WTC11 (cell line): ENCODE measurements around the gene HYOU1. TPM values are rescaled to one million over a fixed set of nuclear protein-coding genes. Genes with fewer than 3 reads are reported as not detected.

Source experiments
- ATAC-seq: fragments of 200-7000 bp; cut with Tn5 transposase; 2 replicates; pipeline ENCODE4 v1.10.0; 2021; ENCODE audit warnings: mild to moderate bottlenecking, moderate library complexity
- CTCF ChIA-PET: fragments of 300-600 bp; sonication (Branson Sonifier 250); formaldehyde crosslinking; loops from one replicate; lab custom pipeline; 2021; ENCODE audit warnings: antibody characterized with exemption; lab: Charles Lee
- POLR2A ChIA-PET: fragments of 350-600 bp; sonication (Branson Sonifier 250); formaldehyde crosslinking; loops from one replicate; lab custom pipeline; 2021; ENCODE audit warnings: antibody characterized with exemption; lab: Charles Lee
- DNase-seq: peaks from one replicate; pipeline ENCODE4 v3.0.0; 2021; ENCODE audit warnings: low spot score
- H3K27ac Mint-ChIP-seq: 2 replicates; pipeline ENCODE4 v1.8.0; 2021; ENCODE audit warnings: mixed read lengths
- H3K27me3 Mint-ChIP-seq: 2 replicates; pipeline ENCODE4 v1.8.0; 2021; ENCODE audit warnings: low read depth, mild to moderate bottlenecking, moderate library complexity, mixed read lengths
- H3K36me3 Mint-ChIP-seq: 2 replicates; pipeline ENCODE4 v1.8.0; 2021; ENCODE audit warnings: mixed read lengths
- H3K4me1 Mint-ChIP-seq: 2 replicates; pipeline ENCODE4 v1.8.0; 2022; ENCODE audit warnings: mixed read lengths
- H3K4me3 Mint-ChIP-seq: 2 replicates; pipeline ENCODE4 v1.8.0; 2021; ENCODE audit warnings: mild to moderate bottlenecking, moderate library complexity, mixed read lengths
- H3K9me3 Mint-ChIP-seq: 2 replicates; pipeline ENCODE4 v1.8.0; 2021; ENCODE audit warnings: mixed read lengths
- ELF4 ChIP-seq: sonication (generic); formaldehyde crosslinking; IDR thresholded peaks from 2 replicates; pipeline ENCODE4 v1.8.1; 2022; ENCODE audit warnings: low read depth, mild to moderate bottlenecking, moderate library complexity, missing genetic modification reagents
- ETV6 ChIP-seq: sonication (generic); formaldehyde crosslinking; IDR thresholded peaks from 2 replicates; pipeline ENCODE4 v1.8.1; 2022; ENCODE audit warnings: mild to moderate bottlenecking, missing genetic modification reagents
- GABPB1 ChIP-seq: sonication (generic); formaldehyde crosslinking; IDR thresholded peaks from 2 replicates; pipeline ENCODE4 v1.8.1; 2023; ENCODE audit warnings: mild to moderate bottlenecking, missing genetic modification reagents
- IRF2 ChIP-seq: sonication (generic); formaldehyde crosslinking; IDR thresholded peaks from 2 replicates; pipeline ENCODE4 v1.8.0; 2022; ENCODE audit warnings: low read depth, missing genetic modification reagents, borderline replicate concordance
- JAZF1 ChIP-seq: fragments of 250-450 bp; sonication (Bioruptor Pico); IDR thresholded peaks from 2 replicates; pipeline ENCODE4 v1.9.0; 2021; ENCODE audit warnings: moderate library complexity, mild to moderate bottlenecking, inconsistent platforms
- KAT7 ChIP-seq: sonication (generic); formaldehyde crosslinking; IDR thresholded peaks from 2 replicates; pipeline ENCODE4 v1.8.1; 2023; ENCODE audit warnings: missing genetic modification reagents, mild to moderate bottlenecking, borderline replicate concordance
- MYBL2 ChIP-seq: sonication (generic); formaldehyde crosslinking; IDR thresholded peaks from 2 replicates; pipeline ENCODE4 v1.8.1; 2023; ENCODE audit warnings: mild to moderate bottlenecking, moderate library complexity, missing genetic modification reagents
- SOX15 ChIP-seq: fragments of 250-450 bp; sonication (Bioruptor Pico); IDR thresholded peaks from 2 replicates; pipeline ENCODE4 v1.9.0; 2021; ENCODE audit warnings: mild to moderate bottlenecking
- TEAD1 ChIP-seq: sonication (generic); formaldehyde crosslinking; IDR thresholded peaks from 2 replicates; pipeline ENCODE4 v1.8.0; 2022; ENCODE audit warnings: mild to moderate bottlenecking, missing genetic modification reagents
- TEAD4 ChIP-seq: sonication (generic); formaldehyde crosslinking; IDR thresholded peaks from 2 replicates; pipeline ENCODE4 v1.8.0; 2022; ENCODE audit warnings: mild to moderate bottlenecking, missing genetic modification reagents
- TP53 ChIP-seq: sonication (generic); formaldehyde crosslinking; IDR thresholded peaks from 2 replicates; pipeline ENCODE4 v1.8.1; 2023; ENCODE audit warnings: mild to moderate bottlenecking, missing genetic modification reagents
- ZBTB21 ChIP-seq: sonication (generic); formaldehyde crosslinking; IDR thresholded peaks from 2 replicates; pipeline ENCODE4 v1.8.1; 2023; ENCODE audit warnings: mild to moderate bottlenecking, missing genetic modification reagents, borderline replicate concordance
- ZNF219 ChIP-seq: sonication (generic); formaldehyde crosslinking; IDR thresholded peaks from 2 replicates; pipeline ENCODE4 v1.8.0; 2023; ENCODE audit warnings: missing genetic modification reagents, mild to moderate bottlenecking, borderline replicate concordance
- total RNA-seq: library from RNA; stranded (reverse); gene quantifications from 3 replicates; pipeline ENCODE4 v1.2.3, GENCODE V29; 2021
- TF ChIP-seq, protein P1 (sequence below): sonication (generic); formaldehyde crosslinking; IDR thresholded peaks from 2 replicates; pipeline ENCODE4 v1.8.1; 2023; ENCODE audit warnings: mild to moderate bottlenecking, missing genetic modification reagents
- TF ChIP-seq, protein P2 (sequence below): sonication (generic); formaldehyde crosslinking; IDR thresholded peaks from 2 replicates; pipeline ENCODE4 v1.8.1; 2022; ENCODE audit warnings: mild to moderate bottlenecking, missing genetic modification reagents, moderate library complexity, borderline replicate concordance
- TF ChIP-seq, protein P3 (sequence below): sonication (generic); formaldehyde crosslinking; IDR thresholded peaks from 2 replicates; pipeline ENCODE4 v1.8.0; 2022; ENCODE audit warnings: mild to moderate bottlenecking, missing genetic modification reagents
- TF ChIP-seq, protein P4 (sequence below): fragments of 250-450 bp; sonication (Bioruptor Pico); IDR thresholded peaks from 2 replicates; pipeline ENCODE4 v1.9.0; 2021; ENCODE audit warnings: moderate library complexity, mild to moderate bottlenecking, inconsistent platforms, borderline replicate concordance
- TF ChIP-seq, protein P5 (sequence below): fragments of 250-450 bp; sonication (Bioruptor Pico); IDR thresholded peaks from 2 replicates; pipeline ENCODE4 v1.9.0; 2021; ENCODE audit warnings: mild to moderate bottlenecking
- TF ChIP-seq, protein P6 (sequence below): sonication (generic); formaldehyde crosslinking; IDR thresholded peaks from 2 replicates; pipeline ENCODE4 v1.8.1; 2023; ENCODE audit warnings: mild to moderate bottlenecking, missing genetic modification reagents, moderate library complexity
- TF ChIP-seq, protein P7 (sequence below): sonication (generic); formaldehyde crosslinking; IDR thresholded peaks from 2 replicates; pipeline ENCODE4 v1.8.0; 2023; ENCODE audit warnings: mild to moderate bottlenecking, missing genetic modification reagents

HYOU1 gene
- total RNA-seq, 1 experiment from 2014 or later: 276 TPM

DNA sequence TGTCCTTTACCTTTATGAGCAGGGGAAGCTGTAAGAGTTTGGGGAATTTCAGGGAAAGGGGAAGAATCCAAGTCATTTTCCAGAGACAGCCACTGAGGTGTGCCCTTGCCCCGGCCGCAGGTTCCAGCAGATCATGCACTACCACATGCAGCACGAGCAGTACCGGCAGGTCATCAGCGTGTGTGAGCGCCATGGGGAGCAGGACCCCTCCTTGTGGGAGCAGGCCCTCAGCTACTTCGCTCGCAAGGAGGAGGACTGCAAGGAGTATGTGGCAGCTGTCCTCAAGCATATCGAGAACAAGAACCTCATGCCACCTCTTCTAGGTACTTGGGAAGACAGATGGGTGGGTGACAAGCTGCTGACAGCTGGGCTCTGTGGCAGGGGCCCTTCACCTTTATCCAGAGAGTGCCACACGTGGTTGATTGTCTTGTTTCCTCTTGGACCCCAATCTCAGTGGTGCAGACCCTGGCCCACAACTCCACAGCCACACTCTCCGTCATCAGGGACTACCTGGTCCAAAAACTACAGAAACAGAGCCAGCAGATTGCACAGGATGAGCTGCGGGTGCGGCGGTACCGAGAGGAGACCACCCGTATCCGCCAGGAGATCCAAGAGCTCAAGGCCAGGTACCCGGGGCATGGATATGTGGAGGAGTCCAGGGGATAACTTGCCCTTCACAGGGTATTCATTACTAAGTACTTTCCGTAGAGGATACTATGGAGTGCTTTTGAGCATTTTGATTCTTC is 21.8 kb upstream of the HYOU1 start:
- no peaks in the 10 kb centered on the region for H3K9me3 Mint-ChIP-seq
- no peak overlapping the region for H3K27ac Mint-ChIP-seq
- no peaks in the 10 kb centered on the region for H3K27me3 Mint-ChIP-seq
- TF ChIP-seq JAZF1 (CRISPR knock-in tag) (no peak), ZNF219 (CRISPR knock-in tag) (no peak), SOX15 (CRISPR knock-in tag) (no peak)
- TF ChIP-seq, protein P1, sequence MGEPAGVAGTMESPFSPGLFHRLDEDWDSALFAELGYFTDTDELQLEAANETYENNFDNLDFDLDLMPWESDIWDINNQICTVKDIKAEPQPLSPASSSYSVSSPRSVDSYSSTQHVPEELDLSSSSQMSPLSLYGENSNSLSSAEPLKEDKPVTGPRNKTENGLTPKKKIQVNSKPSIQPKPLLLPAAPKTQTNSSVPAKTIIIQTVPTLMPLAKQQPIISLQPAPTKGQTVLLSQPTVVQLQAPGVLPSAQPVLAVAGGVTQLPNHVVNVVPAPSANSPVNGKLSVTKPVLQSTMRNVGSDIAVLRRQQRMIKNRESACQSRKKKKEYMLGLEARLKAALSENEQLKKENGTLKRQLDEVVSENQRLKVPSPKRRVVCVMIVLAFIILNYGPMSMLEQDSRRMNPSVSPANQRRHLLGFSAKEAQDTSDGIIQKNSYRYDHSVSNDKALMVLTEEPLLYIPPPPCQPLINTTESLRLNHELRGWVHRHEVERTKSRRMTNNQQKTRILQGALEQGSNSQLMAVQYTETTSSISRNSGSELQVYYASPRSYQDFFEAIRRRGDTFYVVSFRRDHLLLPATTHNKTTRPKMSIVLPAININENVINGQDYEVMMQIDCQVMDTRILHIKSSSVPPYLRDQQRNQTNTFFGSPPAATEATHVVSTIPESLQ: no peak
- TF ChIP-seq, protein P2, sequence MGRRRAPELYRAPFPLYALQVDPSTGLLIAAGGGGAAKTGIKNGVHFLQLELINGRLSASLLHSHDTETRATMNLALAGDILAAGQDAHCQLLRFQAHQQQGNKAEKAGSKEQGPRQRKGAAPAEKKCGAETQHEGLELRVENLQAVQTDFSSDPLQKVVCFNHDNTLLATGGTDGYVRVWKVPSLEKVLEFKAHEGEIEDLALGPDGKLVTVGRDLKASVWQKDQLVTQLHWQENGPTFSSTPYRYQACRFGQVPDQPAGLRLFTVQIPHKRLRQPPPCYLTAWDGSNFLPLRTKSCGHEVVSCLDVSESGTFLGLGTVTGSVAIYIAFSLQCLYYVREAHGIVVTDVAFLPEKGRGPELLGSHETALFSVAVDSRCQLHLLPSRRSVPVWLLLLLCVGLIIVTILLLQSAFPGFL (CRISPR knock-in tag): no peak
- TF ChIP-seq, protein P3, sequence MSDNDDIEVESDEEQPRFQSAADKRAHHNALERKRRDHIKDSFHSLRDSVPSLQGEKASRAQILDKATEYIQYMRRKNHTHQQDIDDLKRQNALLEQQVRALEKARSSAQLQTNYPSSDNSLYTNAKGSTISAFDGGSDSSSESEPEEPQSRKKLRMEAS (CRISPR knock-in tag): no peak
- TF ChIP-seq, all 79 proteins: peak for 0
- ATAC-seq (no peak), DNase-seq (no peak)
- POLR2A ChIA-PET: no interaction called here
- CTCF ChIA-PET: interaction anchor here (0.9 kb wide), 1 partner anchor 259 kb away, joined by 3 read pairs; no protein-coding TSS in a partner anchor
- H3K4me3 Mint-ChIP-seq: no peak overlapping the region
- H3K36me3 Mint-ChIP-seq: peaks cover 40% of the 10 kb centered on the region
- H3K4me1 Mint-ChIP-seq: no peaks in the 10 kb centered on the region

DNA sequence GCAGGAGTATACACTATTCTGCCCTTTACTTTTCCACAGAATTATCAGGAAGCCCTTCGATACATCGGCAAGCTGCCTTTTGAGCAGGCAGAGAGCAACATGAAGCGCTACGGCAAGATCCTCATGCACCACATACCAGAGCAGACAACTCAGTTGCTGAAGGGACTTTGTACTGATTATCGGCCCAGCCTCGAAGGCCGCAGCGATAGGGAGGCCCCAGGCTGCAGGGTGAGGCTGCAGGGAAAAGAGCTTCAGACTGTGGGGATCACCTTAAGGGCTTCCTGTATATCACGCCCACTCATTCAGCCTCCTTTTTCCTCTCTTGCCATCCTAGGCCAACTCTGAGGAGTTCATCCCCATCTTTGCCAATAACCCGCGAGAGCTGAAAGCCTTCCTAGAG is 20.8 kb upstream of the HYOU1 start:
- no peak overlapping the region for H3K27ac Mint-ChIP-seq
- ATAC-seq (no peak), DNase-seq (no peak)
- TF ChIP-seq IRF2: no peak
- H3K27me3 Mint-ChIP-seq: no peaks in the 10 kb centered on the region
- H3K9me3 Mint-ChIP-seq: no peaks in the 10 kb centered on the region
- H3K36me3 Mint-ChIP-seq: peaks cover 48% of the 10 kb centered on the region
- H3K4me3 Mint-ChIP-seq: no peak overlapping the region
- no peaks in the 10 kb centered on the region for H3K4me1 Mint-ChIP-seq
- ChIA-PET POLR2A (no interaction called here), CTCF (interaction anchor here (0.9 kb wide), 1 partner anchor 260 kb away, joined by 3 read pairs; no protein-coding TSS in a partner anchor)

DNA sequence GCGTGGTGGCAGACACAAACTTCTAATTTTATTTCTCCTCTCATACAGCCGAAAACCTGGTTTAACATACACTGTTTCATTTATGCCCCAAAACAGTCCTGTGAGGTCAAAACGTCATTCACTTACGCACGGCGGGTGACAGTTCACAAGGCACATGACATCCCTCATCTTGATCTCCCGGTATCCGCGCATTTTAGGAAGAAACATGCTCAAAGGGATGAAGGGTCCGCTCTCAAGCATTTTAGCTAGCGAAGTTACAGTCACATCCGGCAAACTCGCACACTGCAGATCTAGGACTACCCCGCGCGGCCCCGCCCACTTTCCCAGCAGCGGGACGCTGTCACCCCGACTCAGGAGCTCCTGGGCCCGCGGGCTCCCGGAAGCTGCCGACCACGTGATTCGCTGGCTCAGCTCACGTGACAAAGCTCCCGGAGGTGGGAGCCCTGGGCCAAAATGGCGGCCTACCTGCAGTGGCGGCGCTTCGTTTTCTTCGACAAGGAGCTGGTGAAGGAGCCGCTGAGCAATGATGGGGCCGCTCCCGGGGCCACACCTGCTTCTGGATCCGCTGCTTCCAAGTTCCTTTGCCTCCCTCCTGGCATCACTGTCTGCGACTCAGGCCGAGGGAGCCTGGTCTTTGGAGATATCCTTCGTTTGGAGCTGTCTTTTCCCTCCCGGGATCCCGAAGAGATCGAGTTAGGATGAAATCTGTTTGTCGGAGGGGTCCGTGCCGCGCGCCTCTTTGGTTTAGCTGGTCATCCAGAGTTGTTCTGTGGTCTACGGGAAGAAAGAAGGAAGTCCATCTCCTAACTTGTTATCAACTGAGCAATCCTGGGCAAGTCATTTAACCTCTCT is 10.6 kb upstream of the HYOU1 start, which contains the start of gene VPS11:
VPS11 (plus strand) TSS at position 448 of the 852 bp plus-strand sequence; CDS start at position 454, 6 bp downstream.
- peak within 1 kb of the TSS; percentile 95 for H3K27ac Mint-ChIP-seq
- H3K27me3 Mint-ChIP-seq: no peaks in the 10 kb centered on the region
- ChIA-PET POLR2A (interaction anchor here (0.6 to 2.4 kb wide), 8 partner anchors 11 to 139 kb away, joined by 3 to 20 read pairs (median 4); partner anchors contain the start of genes CBL, DPAGT1, HMBS and HYOU1), CTCF (interaction anchor here (0.5 to 2.5 kb wide), 16 partner anchors 11 to 1732 kb away, joined by 3 to 16 read pairs (median 3); partner anchors contain the start of genes CBL, DPAGT1, HMBS and HYOU1)
- H3K4me1 Mint-ChIP-seq: peaks cover 10% of the 10 kb centered on the region
- no peaks in the 10 kb centered on the region for H3K9me3 Mint-ChIP-seq
- H3K4me3 Mint-ChIP-seq: peak within 1 kb of the TSS; percentile 96
- DNase-seq (peak; percentile 97), ATAC-seq (peak; percentile 93)
- peaks cover 18% of the 10 kb centered on the region for H3K36me3 Mint-ChIP-seq
- TF ChIP-seq GABPB1 (CRISPR knock-in tag) (peak; percentile 65), MYBL2 (peak; percentile 48; the same call in 1 of the 2 replicates), IRF2 (no peak), ETV6 (CRISPR knock-in tag) (peak; percentile 80), TP53 (no peak), KAT7 (CRISPR knock-in tag) (no peak), ZBTB21 (CRISPR knock-in tag) (no peak), ELF4 (CRISPR knock-in tag) (no peak), TEAD1 (CRISPR knock-in tag) (0 out of 2 replicates have a peak, but pooled peaks have one; percentile 31), TEAD4 (CRISPR knock-in tag) (no peak)
- TF ChIP-seq, protein P4, sequence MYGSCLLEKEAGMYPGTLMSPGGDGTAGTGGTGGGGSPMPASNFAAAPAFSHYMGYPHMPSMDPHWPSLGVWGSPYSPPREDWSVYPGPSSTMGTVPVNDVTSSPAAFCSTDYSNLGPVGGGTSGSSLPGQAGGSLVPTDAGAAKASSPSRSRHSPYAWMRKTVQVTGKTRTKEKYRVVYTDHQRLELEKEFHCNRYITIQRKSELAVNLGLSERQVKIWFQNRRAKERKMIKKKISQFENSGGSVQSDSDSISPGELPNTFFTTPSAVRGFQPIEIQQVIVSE (CRISPR knock-in tag): no peak
- TF ChIP-seq, protein P5, sequence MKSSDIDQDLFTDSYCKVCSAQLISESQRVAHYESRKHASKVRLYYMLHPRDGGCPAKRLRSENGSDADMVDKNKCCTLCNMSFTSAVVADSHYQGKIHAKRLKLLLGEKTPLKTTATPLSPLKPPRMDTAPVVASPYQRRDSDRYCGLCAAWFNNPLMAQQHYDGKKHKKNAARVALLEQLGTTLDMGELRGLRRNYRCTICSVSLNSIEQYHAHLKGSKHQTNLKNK: no peak
- TF ChIP-seq, protein P6, sequence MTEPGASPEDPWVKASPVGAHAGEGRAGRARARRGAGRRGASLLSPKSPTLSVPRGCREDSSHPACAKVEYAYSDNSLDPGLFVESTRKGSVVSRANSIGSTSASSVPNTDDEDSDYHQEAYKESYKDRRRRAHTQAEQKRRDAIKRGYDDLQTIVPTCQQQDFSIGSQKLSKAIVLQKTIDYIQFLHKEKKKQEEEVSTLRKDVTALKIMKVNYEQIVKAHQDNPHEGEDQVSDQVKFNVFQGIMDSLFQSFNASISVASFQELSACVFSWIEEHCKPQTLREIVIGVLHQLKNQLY (CRISPR knock-in tag): 0 out of 2 replicates have a peak, but pooled peaks have one; percentile 20
- TF ChIP-seq, protein P7, sequence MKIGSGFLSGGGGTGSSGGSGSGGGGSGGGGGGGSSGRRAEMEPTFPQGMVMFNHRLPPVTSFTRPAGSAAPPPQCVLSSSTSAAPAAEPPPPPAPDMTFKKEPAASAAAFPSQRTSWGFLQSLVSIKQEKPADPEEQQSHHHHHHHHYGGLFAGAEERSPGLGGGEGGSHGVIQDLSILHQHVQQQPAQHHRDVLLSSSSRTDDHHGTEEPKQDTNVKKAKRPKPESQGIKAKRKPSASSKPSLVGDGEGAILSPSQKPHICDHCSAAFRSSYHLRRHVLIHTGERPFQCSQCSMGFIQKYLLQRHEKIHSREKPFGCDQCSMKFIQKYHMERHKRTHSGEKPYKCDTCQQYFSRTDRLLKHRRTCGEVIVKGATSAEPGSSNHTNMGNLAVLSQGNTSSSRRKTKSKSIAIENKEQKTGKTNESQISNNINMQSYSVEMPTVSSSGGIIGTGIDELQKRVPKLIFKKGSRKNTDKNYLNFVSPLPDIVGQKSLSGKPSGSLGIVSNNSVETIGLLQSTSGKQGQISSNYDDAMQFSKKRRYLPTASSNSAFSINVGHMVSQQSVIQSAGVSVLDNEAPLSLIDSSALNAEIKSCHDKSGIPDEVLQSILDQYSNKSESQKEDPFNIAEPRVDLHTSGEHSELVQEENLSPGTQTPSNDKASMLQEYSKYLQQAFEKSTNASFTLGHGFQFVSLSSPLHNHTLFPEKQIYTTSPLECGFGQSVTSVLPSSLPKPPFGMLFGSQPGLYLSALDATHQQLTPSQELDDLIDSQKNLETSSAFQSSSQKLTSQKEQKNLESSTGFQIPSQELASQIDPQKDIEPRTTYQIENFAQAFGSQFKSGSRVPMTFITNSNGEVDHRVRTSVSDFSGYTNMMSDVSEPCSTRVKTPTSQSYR (CRISPR knock-in tag): no peak
